Right atrium auricular region (tissue), 2 donors: Measurements from ENCODE around the gene DUS2. TPM values are rescaled to one million over a fixed set of nuclear protein-coding genes. Genes with fewer than 3 reads are reported as not detected.

Experiments used
- DNase-seq: peaks from one replicate; pipeline ENCODE4 v3.0.0-alpha.2; 2019; ENCODE audit warnings: low spot score
- H3K27ac ChIP-seq, 2 donors: fragments of 200-600 bp; sonication (generic); 1 replicate in 1 of 2; 2 replicates in 1 of 2; pipeline ENCODE4 v1.5.1; 2016 to 2019
- H3K27me3 ChIP-seq, 2 donors: fragments of 200-600 bp; sonication (generic); one replicate each; pipeline versions ENCODE4 v1.5.1 to v1.6.0; 2017 to 2019
- H3K36me3 ChIP-seq: fragments of 200-600 bp; sonication (generic); one replicate; pipeline ENCODE4 v1.5.1; 2016
- H3K4me1 ChIP-seq, 2 donors: fragments of 200-600 bp; sonication (generic); one replicate each; pipeline versions ENCODE4 v1.5.1 to v1.6.0; 2017 to 2019
- H3K4me3 ChIP-seq, 2 donors: fragments of 200-600 bp; sonication (generic); 1 replicate in 1 of 2; 2 replicates in 1 of 2; pipeline ENCODE4 v1.5.1; 2017 to 2019; ENCODE audit warnings: mild to moderate bottlenecking in 1 of 2, moderate library complexity in 1 of 2
- H3K9me3 ChIP-seq, 2 donors: fragments of 200-600 bp; sonication (generic); one replicate each; pipeline ENCODE4 v1.5.1; 2019
- CTCF ChIP-seq, 2 donors: fragments of 200-600 bp; sonication (generic); IDR thresholded peaks; one replicate each; pipeline ENCODE4 v1.5.1; 2019; ENCODE audit warnings: antibody characterized with exemption in 2 of 2
- total RNA-seq, 2 donors: library from RNA; depleted of rRNA; stranded (reverse); fragments of >200 nt; gene quantifications; one replicate each; pipeline ENCODE4 v1.1.0, GENCODE V29; 2016

The DUS2 gene
- total RNA-seq, 2 donors from 2014 or later = 4.5 to 4.9 TPM

- H3K9me3 ChIP-seq = no peaks in the 10 kb centered on the region
- peaks cover 0 to 55% of the 10 kb centered on the region in 2 donors for H3K4me1 ChIP-seq
- H3K36me3 ChIP-seq = no peaks in the 10 kb centered on the region
- no peaks in the 10 kb centered on the region for H3K27me3 ChIP-seq
- TF ChIP-seq CTCF (IDR thresholded peaks at IDR 0.05) = no peak
- peak overlapping the region; percentile 98 to 99 for H3K27ac ChIP-seq
- peak overlapping the region; percentile 67 to 93 for H3K4me3 ChIP-seq
- DNase-seq = no peak
Observed at GRCh38 chr16:68086860-68087268, 63.8 kb downstream of the DUS2 start.

- Histone ChIP-seq H3K9me3 (no peaks in the 10 kb centered on the region), H3K4me3 (no peak overlapping the region), H3K27me3 (no peaks in the 10 kb centered on the region), H3K27ac (no peak overlapping the region), H3K4me1 (peaks cover 0 to 59% of the 10 kb centered on the region in 2 donors), H3K36me3 (no peaks in the 10 kb centered on the region)
- TF ChIP-seq CTCF (IDR thresholded peaks at IDR 0.05) = no peak
- DNase-seq = no peak
Observed at GRCh38 chr16:68087688-68088087, 64.6 kb downstream of the DUS2 start.

- H3K27me3 ChIP-seq = no peaks in the 10 kb centered on the region
- H3K9me3 ChIP-seq = no peaks in the 10 kb centered on the region
- H3K4me1 ChIP-seq = peaks cover 0 to 58% of the 10 kb centered on the region in 2 donors
- no peaks in the 10 kb centered on the region for H3K36me3 ChIP-seq
- H3K27ac ChIP-seq = no peak overlapping the region
- H3K4me3 ChIP-seq = no peak overlapping the region
- TF ChIP-seq CTCF (IDR thresholded peaks at IDR 0.05) = no peak
- DNase-seq = no peak
Observed at GRCh38 chr16:68088130-68088972, 65.3 kb downstream of the DUS2 start.

- no peak overlapping the region for H3K27ac ChIP-seq
- H3K36me3 ChIP-seq = no peaks in the 10 kb centered on the region
- DNase-seq = no peak
- H3K9me3 ChIP-seq = no peaks in the 10 kb centered on the region
- peaks cover 0 to 52% of the 10 kb centered on the region in 2 donors for H3K4me1 ChIP-seq
- TF ChIP-seq CTCF (IDR thresholded peaks at IDR 0.05) = no peak
- H3K27me3 ChIP-seq = no peaks in the 10 kb centered on the region
- H3K4me3 ChIP-seq = no peak overlapping the region
Observed at GRCh38 chr16:68089067-68089466, 66.0 kb downstream of the DUS2 start.

- Histone ChIP-seq H3K27ac (no peak overlapping the region), H3K9me3 (no peaks in the 10 kb centered on the region), H3K4me3 (no peak overlapping the region), H3K27me3 (no peaks in the 10 kb centered on the region), H3K36me3 (no peaks in the 10 kb centered on the region), H3K4me1 (peaks cover 0 to 57% of the 10 kb centered on the region in 2 donors)
- DNase-seq = no peak
- TF ChIP-seq CTCF (IDR thresholded peaks at IDR 0.05) = no peak
Observed at GRCh38 chr16:68090130-68090529, 67.0 kb downstream of the DUS2 start.
